DMS153 (cell line): ENCODE data around the gene UACA.
"Not testable (repeated sequence)": the region's sequence is repeated elsewhere in the genome, so short reads cannot be mapped to it uniquely, and the experiment has no call there.

Experiments
- DNase-seq: peaks from one replicate; lab custom pipeline; 2025; lab: John Stamatoyannopoulos, UW

UACA gene

GRCh38 chr15:70757627-70758026 is 5.7 kb downstream of the UACA start:
- no peak for DNase-seq

DNA sequence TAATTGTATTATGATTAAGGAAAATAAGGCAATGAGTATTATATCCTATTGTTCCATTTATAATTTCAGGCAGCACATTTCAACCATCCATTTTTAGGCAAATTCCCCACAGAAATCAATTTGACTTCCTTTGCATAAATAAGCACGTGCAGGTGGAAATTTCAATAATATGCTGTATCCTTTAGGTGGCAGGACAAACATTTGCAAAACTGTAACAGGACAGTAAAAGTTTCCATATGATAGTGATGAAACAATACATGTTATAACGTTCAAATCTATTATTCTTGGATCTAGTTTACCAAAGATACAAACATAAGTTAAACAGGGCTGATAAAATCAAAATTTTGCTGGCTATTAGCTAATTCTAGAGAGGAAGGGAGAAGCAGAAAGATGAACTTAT is 8.5 kb downstream of the UACA start:
- no peak for DNase-seq

- no peak for DNase-seq
These were observed 10.1 kb downstream of the UACA start for GRCh38 chr15:70753101-70753829.

GRCh38 chr15:70752193-70752635 is 11.1 kb downstream of the UACA start:
- DNase-seq: no peak

- DNase-seq: no peak
These were observed 13.0 kb downstream of the UACA start for GRCh38 chr15:70750203-70750869.

- DNase-seq: no peak
These were observed 15.0 kb downstream of the UACA start for GRCh38 chr15:70748281-70748747.

DNA sequence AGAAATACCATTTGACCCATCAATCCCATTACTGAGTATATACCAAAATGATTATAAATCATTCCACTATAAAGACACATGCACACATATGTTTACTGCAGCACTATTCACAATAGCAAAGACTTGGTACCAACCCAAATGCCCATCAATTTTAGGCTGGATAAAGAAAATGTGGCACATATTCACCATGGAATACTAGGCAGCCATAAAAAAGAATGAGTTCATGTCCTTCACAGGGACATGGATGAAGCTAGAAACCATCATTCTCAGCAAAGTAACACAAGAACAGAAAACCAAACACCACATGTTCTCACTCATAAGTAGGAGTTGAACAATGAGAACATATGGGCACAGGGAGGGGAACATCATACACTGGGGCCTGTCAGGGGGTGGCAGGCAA is 16.8 kb downstream of the UACA start:
- DNase-seq: not testable (repeated sequence)

- DNase-seq: no peak
These were observed 20.4 kb downstream of the UACA start for GRCh38 chr15:70742928-70743327.

- DNase-seq: no peak
These were observed 21.6 kb downstream of the UACA start for GRCh38 chr15:70741677-70742293.

GRCh38 chr15:70741107-70741531 is 22.2 kb downstream of the UACA start:
- DNase-seq: no peak

DNA sequence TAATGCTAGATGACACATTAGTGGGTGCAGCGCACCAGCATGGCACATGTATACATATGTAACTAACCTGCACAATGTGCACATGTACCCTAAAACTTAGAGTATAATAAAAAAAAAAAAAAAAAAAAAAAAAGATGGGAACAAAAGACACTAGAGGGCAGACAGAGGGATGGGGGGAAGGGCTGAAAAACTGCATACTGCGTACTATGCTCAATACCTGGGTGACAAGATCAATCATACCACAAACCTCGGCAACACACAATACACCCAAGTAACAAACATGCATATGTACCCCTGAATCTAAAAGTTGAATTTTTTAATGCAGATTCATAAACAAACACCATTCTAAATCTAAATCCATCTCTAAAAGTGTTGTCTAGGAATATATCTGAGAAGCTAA is 28.3 kb downstream of the UACA start:
- not testable (repeated sequence) for DNase-seq

DNA sequence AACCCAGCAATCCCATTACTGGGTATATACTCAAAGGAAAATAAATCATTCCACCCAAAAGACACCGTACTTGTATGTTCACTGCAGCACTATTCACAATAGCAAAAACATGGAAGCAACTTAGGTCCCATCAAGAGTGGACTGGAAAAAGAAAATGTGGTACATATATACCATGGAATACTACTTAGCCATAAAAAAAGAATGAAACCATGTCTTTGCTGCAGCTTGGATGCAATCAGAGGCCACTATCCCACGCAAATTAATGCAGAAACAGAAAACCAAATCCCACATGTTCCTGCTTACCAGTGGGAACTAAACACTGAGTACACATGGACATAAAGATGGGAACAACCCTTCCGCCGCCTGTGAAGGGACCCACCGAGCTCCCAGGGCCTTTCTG is 34.2 kb downstream of the UACA start:
- no peak for DNase-seq

DNA sequence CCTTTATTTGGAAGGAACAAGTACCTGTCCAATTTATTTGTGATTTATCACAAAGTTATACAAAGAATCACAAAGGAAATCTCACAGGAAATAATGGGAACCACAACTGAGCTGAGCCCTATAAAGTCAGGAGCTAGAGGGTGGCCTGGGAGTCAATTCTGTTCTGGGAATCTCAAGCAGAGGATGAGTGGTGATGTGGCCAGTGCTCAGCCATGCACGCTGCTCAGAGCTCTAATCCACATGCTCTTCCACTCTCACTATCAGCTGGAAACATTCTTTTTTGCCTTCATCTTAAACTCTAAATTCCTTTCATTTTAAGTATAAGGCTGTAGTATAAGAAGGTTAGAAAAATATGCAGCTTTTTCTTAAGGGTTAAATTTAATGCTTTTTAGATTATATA is 36.6 kb downstream of the UACA start:
- DNase-seq: no peak

DNA sequence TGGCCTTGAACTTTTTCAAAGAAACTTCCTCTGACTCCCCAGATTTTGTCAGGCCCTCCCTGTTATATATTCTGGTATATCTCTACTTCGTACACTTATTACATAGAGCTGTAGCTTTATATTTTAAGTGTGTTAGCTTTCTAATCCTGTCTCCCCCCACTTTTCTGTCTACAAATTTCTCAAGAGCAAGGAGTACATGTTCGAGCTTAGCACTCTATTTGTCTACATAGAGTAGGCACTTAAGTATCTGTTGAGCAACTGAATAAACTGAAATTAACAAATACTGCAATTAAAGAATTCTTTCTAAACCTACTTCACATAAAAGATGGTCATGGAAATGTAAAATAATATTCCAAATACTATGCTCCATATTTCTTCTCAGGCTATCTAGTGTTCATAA is 39.4 kb downstream of the UACA start:
- DNase-seq: no peak

- no peak for DNase-seq
These were observed 40.3 kb downstream of the UACA start for GRCh38 chr15:70723122-70723422.

GRCh38 chr15:70722266-70723121 is 40.9 kb downstream of the UACA start:
- DNase-seq: no peak

DNA sequence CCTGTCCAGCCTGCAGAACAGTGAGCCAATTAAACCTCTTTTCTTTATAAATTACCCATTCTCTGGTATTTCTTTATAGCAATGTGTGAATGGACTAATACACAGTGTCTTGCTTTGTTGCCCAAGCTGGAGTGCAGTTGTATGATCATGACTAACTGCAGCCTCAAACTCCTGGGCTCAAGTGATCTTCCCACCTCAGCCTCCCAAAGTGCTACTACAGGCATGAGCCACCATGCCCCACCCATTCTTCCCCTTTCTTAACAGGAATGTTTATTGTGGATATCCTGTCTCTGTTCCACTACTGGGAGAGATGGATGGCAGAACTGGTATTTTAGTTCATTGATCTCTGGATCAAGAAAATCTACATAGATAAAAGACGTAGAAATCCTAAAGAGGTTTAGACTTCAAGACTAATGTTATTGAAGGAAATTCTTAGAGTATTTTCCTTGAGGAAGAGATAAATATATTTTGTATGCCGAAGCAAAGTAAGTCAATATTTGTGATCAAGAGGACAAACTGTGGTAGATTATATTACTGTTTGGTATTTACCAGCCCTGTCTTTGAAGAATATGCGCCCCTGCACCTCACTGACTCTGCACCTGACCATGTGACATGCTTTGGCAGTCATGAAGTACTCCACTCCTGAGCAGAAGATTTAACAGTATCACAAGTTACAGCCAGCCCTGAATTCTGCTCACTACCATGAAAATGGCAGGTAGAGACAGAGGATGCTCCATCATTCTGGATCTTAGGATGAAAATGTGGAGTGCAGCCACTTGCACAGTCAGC is 42.9 kb downstream of the UACA start:
- no peak for DNase-seq

DNA sequence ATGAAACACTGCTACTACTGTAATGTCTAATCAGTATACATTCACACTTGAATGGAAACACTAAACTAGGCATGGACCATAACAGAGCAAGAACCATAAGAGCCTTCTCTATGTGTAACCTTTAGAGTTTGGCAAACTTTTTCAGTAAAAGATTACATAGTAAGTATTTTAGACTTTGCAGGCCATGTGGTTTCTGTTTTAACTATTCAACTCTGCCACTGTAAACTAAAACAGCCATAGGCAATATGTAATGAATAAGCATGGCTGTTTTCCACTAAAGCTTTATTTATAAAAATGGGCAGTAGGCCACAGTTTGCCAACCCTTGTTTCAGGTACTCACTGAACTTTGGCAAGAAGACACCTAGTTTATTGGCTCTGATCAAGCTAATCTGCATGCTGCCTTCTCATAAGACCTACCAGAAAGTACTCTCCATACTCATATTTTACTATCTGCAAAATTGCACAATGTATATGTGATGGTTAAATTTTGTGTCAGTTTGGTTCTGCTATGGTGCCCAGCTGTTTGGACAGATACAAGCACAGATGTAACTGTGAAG is 46.0 kb downstream of the UACA start:
- no peak for DNase-seq

DNA sequence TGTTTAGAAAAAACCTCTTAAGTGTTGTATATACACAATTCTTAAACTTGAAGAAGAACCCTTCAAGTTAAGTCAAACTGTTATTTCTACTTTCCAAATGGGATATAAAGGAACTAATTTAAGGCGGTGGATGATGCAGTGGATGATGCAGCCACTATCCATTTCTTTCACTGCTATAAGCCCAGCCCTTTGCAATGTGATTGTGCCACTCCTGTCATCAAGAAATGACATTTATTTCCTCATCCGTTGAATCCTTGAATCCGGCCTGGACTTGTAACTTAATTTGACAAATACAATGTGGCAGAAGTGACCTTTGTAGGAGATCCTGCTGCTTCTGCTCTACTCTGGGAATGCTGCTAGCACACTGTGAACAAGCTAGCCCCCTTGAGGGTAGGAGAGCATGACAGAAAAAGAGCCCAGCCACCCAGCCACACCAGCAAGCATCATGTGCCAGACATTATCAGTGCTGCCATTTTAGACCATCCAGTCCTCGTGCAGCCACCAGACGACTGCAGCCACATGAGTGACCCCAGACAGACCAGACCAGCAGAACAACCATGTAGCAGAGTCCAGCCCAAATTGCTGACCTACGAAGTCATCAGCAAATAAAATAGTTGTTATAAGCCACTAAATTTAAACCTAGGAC is 47.4 kb downstream of the UACA start:
- no peak for DNase-seq

- DNase-seq: no peak
These were observed 48.8 kb downstream of the UACA start for GRCh38 chr15:70714565-70714964.

DNA sequence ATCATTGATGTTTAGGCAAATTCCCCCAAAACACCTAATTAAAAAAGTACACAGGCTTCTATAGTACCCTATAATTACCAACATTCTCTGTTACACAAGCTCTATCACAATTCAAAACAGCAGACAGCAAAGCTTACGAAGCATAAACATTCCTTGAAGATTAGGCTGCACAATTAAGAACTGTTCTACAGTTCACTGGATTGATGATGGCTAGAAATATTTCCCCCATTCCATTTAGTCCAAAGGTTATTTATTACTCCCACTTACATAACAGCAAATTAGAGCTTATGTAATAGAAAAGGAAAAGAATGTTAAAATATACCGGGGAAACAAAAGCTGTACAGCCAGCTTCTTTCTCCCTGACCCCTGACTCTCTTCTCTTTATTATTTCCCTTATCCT is 49.3 kb downstream of the UACA start:
- DNase-seq: no peak
